ENCODE data around the gene AATF. TPM values are rescaled to one million over a fixed set of nuclear protein-coding genes. Genes with fewer than 3 reads are reported as not detected.

The AATF gene
- total RNA-seq, 1 experiment from 2014 or later: 87.6 TPM

GRCh38 chr17:36989173-36989572 lies 40.4 kb downstream of the AATF start:
- Histone ChIP-seq H3K36me3 (ENCODE audit: control insufficient read depth, insufficient read depth, low read length) (peaks cover 1% of the 10 kb centered on the region; the same call in 1 of the 2 replicates), H3K27me3 (replicated peaks; ENCODE audit: control insufficient read depth, insufficient read depth, low read length) (no peaks in the 10 kb centered on the region), H3K4me3 (ENCODE audit: low read depth, low read length) (no peak overlapping the region), H3K4me1 (no peaks in the 10 kb centered on the region), H3K9me3 (no peaks in the 10 kb centered on the region)
- DNase-seq: no peak
- Mint-ChIP-seq H3K27ac (ENCODE audit: unreplicated experiment) (no peak overlapping the region), H3K27me3 (ENCODE audit: insufficient read depth, unreplicated experiment) (no peaks in the 10 kb centered on the region), H3K9me3 (ENCODE audit: unreplicated experiment) (no peaks in the 10 kb centered on the region), H3K36me3 (ENCODE audit: insufficient read depth, unreplicated experiment) (peaks cover 60% of the 10 kb centered on the region), H3K4me3 (ENCODE audit: unreplicated experiment) (no peak overlapping the region), H3K4me1 (ENCODE audit: low read depth, unreplicated experiment) (no peaks in the 10 kb centered on the region)
- no TSS peak for BruUV-seq (replicated peaks)
- ChIA-PET POLR2A (no interaction called here), CTCF (no interaction called here)
- no peak for TF ChIP-seq CTCF (IDR thresholded peaks at IDR 0.05; ENCODE audit: insufficient read depth in 1 of 2, low read depth in 1 of 2, low read length in 1 of 2, severe bottlenecking in 1 of 2, unreplicated experiment in 1 of 2)
- intact Hi-C loops (cut with micrococcal nuclease; ENCODE audit: unreplicated experiment): no loop called here

- Mint-ChIP-seq H3K4me3 (ENCODE audit: unreplicated experiment) (no peak overlapping the region), H3K4me1 (ENCODE audit: low read depth, unreplicated experiment) (no peaks in the 10 kb centered on the region), H3K9me3 (ENCODE audit: unreplicated experiment) (no peaks in the 10 kb centered on the region), H3K27ac (ENCODE audit: unreplicated experiment) (no peak overlapping the region), H3K36me3 (ENCODE audit: insufficient read depth, unreplicated experiment) (peaks cover 70% of the 10 kb centered on the region), H3K27me3 (ENCODE audit: insufficient read depth, unreplicated experiment) (no peaks in the 10 kb centered on the region)
- Histone ChIP-seq H3K4me3 (ENCODE audit: low read depth, low read length) (no peak overlapping the region), H3K9me3 (no peaks in the 10 kb centered on the region), H3K36me3 (ENCODE audit: control insufficient read depth, insufficient read depth, low read length) (peaks cover 1% of the 10 kb centered on the region; the same call in 1 of the 2 replicates), H3K4me1 (no peaks in the 10 kb centered on the region), H3K27me3 (replicated peaks; ENCODE audit: control insufficient read depth, insufficient read depth, low read length) (no peaks in the 10 kb centered on the region)
- POLR2A ChIA-PET: no interaction called here
- DNase-seq: no peak
- CTCF ChIA-PET: no interaction called here
- no TSS peak for BruUV-seq (replicated peaks)
- intact Hi-C loops (cut with micrococcal nuclease; ENCODE audit: unreplicated experiment): no loop called here
- no peak for TF ChIP-seq CTCF (IDR thresholded peaks at IDR 0.05; ENCODE audit: insufficient read depth in 1 of 2, low read depth in 1 of 2, low read length in 1 of 2, severe bottlenecking in 1 of 2, unreplicated experiment in 1 of 2)
These were observed 43.9 kb downstream of the AATF start for GRCh38 chr17:36992701-36993100.

GRCh38 chr17:36993227-36993626 lies 44.5 kb downstream of the AATF start:
- intact Hi-C loops (cut with micrococcal nuclease; ENCODE audit: unreplicated experiment): no loop called here
- no peaks in the 10 kb centered on the region for H3K27me3 ChIP-seq (replicated peaks; ENCODE audit: control insufficient read depth, insufficient read depth, low read length)
- H3K9me3 ChIP-seq: no peaks in the 10 kb centered on the region
- no peak overlapping the region for H3K4me3 ChIP-seq (ENCODE audit: low read depth, low read length)
- Mint-ChIP-seq H3K27ac (ENCODE audit: unreplicated experiment) (no peak overlapping the region), H3K9me3 (ENCODE audit: unreplicated experiment) (no peaks in the 10 kb centered on the region), H3K36me3 (ENCODE audit: insufficient read depth, unreplicated experiment) (peaks cover 73% of the 10 kb centered on the region), H3K4me3 (ENCODE audit: unreplicated experiment) (no peak overlapping the region), H3K27me3 (ENCODE audit: insufficient read depth, unreplicated experiment) (no peaks in the 10 kb centered on the region), H3K4me1 (ENCODE audit: low read depth, unreplicated experiment) (no peaks in the 10 kb centered on the region)
- no peak for TF ChIP-seq CTCF (IDR thresholded peaks at IDR 0.05; ENCODE audit: insufficient read depth in 1 of 2, low read depth in 1 of 2, low read length in 1 of 2, severe bottlenecking in 1 of 2, unreplicated experiment in 1 of 2)
- no peaks in the 10 kb centered on the region for H3K4me1 ChIP-seq
- CTCF ChIA-PET: no interaction called here
- H3K36me3 ChIP-seq (ENCODE audit: control insufficient read depth, insufficient read depth, low read length): peaks cover 1% of the 10 kb centered on the region; the same call in 1 of the 2 replicates
- no TSS peak for BruUV-seq (replicated peaks)
- DNase-seq: no peak
- POLR2A ChIA-PET: no interaction called here
